GM21619 (cell line): Measurements from ENCODE around the gene PTPRN2.

Experiments used
- ATAC-seq: cut with Tn5 transposase; IDR thresholded peaks from one replicate; pipeline ENCODE4 v1.9.1; 2021; ENCODE audit not compliant: unreplicated experiment

PTPRN2 gene

DNA sequence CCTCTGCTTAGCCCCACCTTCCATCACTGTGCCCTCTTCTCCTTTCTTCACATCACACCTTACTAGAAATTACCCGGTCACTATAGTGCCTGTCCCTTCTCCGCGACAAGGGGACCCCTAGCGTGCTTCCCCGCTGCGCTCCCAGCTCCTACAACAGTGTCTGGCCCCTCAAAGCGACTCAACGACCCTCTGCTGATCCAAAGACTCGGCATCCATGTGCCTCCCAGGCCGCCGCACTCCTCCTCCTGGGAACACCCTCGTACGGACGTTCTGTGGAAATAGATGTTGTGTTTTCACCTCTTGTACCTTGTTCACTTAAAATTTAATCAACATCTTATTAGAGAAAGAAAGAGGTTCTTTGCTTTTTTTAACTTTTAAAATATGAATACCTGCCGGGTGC, 787.3 kb downstream of the PTPRN2 start:
- ATAC-seq: no peak

DNA sequence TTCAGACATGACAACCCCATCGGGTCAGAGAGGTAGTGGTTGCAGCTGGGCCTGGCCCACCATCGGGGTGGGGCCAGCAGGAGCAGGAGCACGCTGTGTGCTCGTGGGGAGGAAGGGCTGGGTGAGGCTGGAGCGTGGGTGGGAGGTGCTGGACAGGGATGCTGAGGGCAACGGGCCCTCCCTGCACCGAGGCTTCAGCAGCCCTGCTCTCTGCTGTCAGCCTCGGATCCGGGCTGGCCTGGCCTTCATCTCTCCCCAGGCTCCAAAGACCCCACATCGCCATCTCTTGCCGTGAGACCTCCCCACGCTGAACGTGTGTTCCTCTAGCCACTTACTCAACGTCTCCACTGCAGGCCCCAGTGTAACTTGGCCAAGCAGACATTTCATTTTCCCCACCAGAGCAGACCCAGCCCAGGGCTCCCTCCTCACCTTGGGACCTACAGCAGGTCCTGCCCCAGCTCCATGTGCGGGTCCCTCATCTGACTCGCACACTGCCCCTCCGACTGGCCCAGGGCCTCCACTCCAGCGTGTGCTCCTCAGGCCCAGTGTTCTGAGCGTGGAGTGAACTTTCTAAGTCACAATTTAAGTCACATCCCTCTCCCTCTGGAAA, 788.4 kb downstream of the PTPRN2 start:
- ATAC-seq: no peak

DNA sequence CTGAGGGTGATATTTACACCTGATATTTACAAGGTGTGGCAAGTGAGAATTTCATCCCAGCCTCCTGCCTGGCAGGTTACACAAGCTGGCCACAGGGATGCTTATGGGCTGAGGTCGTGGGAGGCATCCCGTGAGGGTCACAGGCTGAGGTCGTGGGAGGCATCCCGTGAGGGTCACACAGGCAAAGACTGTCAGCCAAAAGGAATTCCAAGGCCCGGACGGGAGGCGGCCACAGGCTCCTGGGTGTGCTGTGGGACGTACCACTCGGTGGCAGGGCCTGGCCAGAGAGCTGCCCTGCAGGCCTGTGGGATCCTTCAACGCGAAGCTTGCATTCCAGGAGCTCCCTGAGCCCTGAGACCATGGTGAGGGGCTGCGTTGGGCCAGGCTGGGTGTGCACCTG, 790.3 kb downstream of the PTPRN2 start:
- ATAC-seq: no peak

DNA sequence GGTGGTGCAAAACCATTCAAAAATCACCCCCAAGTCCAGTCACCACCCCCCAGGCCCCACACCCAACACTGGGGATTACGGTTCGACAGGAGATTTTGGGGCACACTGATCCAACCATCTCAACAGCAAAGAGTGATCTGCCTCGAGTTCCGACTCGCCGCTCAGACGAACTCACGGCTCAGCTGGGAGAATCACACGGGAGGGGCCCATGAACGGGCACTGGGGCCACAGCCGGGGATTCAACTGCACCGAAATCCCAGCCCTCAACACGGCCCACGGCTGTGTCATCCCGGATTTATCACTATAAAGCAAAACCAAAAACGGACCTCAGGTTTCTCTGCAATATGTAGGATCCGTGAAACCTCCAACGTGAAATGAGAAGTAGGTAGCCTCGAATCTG, 790.8 kb downstream of the PTPRN2 start:
- ATAC-seq: no peak

DNA sequence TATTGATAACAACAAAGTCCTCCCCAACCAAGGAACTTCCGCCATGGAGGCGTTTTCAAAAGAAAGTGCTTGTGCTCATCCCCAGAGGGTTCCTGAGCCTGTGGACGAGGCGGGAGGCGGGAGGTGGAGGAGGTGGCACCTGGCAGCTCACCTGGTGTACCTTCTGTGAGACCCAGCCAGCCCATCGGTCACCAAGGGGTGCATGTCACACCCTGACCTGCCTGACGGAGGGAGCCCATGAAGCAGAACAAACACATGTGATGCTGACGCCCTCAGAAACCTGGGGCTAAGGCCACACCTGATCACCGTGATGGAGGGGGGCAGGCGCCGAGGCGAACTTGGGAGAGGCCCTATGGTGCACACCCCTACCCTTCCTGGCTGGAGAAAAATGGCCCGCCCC, 792.0 kb downstream of the PTPRN2 start:
- no peak for ATAC-seq

DNA sequence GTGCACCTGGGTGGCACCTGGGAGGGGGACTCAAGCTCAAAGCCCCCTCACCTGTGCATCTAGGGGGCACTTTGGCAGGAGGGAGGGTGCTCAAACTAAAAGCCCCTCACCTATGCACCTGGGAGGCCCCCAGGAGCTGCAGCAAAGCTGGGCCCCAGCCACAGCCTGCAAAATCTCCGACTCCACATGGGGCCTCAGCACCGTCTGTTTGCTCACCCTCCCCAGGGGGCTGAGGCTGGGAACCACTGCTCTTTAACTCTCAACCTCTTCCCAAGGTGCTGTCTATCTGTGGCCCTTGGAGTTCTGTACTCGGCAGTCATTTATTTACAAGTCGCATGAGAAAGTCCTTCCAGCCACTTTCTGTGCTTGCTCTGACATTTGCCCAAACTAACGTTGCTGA, 792.4 kb downstream of the PTPRN2 start:
- no peak for ATAC-seq

DNA sequence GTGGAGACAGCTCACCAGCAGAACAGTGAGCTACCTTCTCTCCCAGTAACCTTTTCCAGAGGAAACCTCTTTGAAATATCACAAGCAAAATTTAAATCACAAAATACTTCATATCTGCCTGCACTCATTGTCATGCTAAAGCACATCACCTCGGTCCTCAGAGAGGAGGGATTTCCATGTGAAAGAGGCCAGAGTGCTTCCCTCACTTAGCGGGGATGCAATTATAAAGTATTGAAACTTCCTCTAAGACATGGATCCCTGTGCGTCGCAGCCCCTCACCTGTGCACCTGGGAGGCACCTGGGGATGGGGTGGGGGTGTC, 792.9 kb downstream of the PTPRN2 start:
- no peak for ATAC-seq

DNA sequence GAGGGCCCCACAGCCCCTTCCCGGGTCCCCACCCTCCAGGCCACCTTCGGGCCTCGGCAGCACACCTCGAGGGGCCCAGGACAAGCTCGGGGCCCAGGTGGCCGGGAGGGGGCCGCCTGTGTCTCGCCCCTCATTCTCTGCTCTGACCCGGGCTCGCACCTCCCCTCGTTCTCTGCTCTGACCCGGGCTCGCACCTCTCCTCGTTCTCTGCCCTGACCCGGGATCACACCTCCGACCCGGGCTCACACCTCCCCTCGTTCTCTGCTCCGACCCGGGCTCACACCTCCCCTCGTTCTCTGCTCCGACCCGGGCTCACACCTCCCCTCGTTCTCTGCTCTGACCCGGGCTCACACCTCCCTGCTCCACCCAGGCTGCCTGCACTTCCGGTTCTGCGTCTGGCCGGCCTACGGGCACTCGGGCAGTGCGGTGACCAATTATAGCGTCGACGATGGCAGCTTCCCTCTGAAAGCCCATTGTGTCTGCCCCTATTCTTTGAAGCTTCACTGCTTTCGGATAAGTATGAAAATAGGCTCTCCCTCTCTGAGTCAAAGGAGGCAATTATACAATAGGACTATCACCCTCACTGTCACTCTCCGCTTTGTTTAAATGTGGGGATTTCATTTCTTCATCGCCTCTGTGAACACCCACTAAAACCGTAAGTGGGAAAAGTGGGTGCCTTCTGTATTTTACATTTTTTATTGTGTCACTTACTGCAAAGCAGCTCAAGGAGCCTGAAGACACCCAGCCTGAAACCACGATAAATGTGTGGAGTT, 793.5 kb downstream of the PTPRN2 start:
- ATAC-seq: no peak

DNA sequence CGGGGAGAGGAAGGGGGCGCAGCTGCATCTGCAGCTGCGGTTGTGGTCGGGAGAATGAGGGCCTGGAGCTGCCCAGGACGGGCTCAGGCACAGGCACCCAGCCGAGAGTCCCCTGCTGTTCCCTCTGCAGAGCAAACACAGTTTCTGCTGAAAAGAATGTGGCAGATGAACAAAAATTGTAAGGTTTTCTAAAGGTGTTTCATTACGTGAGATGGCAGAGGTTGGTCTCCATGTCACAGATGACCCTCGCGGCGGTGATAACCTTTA, 794.6 kb downstream of the PTPRN2 start:
- no peak for ATAC-seq

DNA sequence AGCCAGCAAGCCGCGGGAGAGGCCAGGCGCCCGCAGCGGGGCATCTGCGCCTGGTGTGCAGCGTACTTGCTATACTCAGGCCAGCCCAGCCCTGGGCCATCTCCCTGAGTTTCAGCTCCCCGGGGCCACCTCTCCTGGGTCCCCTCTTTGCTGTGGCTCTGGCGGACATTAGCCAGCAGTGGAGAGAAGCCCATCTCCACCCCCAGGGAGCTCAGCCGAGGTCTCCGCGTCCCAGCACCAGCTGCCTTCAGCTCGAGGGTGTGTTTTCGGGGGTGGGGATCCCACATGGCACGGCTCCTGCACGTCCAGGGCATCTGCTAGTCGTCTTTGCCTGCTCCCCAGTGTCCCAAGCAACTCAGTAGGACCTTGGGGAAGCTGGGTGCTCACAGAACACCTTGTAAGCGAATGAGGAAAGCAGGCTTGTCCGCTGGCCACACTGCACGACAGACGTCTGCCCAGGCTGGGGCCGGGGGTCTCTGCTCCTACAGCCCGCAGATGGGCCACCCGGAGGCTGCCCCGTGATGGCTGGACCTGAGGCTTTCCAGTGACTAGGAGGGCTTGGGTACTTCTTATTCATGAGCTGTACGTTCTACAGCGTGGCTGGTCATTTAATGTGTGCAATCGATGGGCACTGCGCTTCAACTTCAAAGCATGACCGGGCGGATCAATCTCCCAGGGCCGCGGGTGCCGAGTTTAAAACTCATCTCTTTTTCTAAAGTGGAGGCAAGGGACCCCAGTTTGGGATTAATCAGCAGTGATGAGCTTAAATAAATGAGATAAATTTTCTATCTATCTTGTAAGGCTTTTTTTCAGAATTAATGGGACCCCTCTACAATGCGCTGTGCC, 795.2 kb downstream of the PTPRN2 start:
- no peak for ATAC-seq

DNA sequence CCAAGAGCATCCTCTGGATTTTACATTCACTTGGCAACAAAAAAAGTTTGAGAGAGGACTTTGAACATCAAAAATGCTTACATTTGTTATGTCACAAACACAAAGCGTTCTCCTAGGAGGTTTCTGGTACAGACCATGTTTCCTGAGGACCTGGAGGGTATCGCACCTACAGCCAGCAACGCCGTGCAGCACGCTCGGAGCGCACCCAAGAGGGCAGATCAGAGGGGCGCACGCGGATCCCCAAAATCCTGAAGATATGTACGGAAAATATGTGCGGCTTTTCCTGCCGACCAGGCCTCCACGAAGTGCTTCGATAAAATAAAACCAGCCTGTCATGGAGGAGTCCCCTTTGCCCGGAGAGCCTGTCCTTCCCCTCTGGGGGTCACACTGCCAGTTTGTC, 796.0 kb downstream of the PTPRN2 start:
- ATAC-seq: no peak

DNA sequence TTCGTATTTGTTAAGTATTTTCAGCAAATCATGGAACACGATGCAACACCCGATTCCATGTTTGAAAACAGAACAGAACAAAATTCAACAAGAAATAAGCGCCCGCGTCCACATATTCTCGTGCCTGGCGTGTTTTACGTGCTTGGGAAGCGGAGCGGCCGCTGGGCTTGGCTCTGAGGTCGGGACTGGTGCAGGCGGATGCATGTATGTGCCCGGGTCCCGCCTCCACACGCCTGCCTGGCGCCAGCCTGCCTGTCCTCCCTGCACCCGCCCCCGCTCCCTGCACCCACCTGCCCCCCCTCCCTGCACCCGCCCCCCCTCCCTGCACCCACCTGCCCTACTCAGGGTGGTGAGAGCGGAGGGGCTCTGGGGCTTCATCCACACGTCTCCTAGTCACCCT, 796.4 kb downstream of the PTPRN2 start:
- ATAC-seq: no peak

DNA sequence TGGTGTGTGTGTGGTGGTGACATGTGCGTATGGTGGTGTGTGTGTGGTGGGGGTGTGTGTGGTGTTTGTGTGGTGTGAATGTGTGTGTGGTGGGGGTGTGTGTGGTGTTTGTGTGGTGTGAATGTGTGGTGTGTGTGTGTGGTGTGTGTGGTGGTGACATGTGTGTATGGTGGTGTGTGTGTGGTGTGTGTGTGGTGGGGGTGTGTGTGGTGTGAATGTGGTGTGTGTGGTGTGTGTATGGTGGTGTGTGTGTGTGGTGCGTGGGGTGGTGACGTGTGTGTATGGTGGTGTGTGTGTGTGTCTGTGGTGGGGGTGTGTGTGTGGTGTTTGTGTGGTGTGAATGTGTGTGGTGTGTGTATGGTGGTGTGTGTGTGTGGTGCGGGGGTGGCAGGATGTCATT, 797.7 kb downstream of the PTPRN2 start:
- no peak for ATAC-seq

DNA sequence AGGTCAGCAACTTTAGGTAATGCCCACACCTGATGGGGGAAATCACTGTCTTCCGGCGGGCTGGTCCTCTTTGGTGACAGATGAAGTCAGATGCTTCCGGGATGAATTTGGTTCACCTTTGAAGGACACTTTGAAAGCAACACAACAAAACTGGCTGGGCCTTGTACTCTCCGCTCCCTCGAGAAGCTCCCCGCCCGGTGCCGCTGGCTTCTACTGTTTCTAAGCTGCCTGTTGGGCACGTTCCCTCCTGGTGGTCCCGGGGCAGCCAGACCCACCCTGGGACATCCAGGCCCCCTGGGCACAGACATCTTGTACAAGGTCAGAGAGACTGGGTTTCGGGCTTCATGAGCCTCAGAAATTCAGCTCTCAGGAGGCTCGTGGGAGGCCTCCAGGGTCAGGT, 798.5 kb downstream of the PTPRN2 start:
- no peak for ATAC-seq

DNA sequence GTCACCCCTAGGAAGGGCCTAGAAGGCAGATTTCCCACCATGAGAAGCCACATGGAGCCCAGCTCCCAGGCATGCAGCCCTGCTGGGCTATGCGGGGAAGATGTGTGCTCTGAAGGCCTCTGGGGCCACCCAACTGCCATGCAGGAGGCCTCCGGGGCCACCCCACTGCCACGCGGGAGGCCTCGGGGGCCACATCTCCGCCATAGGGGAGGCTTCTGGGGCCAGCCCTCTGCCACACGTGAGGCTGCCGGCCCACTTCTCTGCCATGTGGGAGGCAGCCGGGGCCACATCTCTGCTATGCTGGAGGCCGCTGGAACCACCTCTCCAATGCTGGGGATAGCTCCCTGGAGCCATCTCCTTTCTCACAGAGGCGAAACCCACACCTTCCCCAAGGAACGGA, 799.0 kb downstream of the PTPRN2 start:
- no peak for ATAC-seq

DNA sequence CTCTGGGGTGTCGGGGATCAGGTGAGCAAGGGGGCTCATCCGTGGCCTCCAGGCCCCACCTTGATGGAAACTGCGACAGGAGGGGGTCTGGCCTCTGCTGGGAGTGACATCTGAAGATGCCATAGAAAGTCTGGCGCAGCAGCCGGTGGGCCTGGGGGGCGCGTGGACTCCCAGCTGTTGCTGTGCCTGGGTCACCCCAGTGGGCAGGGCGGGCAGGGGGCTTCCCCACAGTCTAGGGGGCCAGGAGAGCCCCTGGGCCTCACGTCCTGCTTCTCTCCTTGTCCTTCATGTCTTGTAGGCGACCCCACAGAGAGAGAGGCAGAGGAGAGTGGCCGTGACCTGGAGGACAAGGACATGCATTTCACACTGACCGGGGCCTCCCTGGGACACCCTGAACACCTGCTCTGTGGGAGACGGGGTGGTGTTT, 800.3 kb downstream of the PTPRN2 start:
- no peak for ATAC-seq

DNA sequence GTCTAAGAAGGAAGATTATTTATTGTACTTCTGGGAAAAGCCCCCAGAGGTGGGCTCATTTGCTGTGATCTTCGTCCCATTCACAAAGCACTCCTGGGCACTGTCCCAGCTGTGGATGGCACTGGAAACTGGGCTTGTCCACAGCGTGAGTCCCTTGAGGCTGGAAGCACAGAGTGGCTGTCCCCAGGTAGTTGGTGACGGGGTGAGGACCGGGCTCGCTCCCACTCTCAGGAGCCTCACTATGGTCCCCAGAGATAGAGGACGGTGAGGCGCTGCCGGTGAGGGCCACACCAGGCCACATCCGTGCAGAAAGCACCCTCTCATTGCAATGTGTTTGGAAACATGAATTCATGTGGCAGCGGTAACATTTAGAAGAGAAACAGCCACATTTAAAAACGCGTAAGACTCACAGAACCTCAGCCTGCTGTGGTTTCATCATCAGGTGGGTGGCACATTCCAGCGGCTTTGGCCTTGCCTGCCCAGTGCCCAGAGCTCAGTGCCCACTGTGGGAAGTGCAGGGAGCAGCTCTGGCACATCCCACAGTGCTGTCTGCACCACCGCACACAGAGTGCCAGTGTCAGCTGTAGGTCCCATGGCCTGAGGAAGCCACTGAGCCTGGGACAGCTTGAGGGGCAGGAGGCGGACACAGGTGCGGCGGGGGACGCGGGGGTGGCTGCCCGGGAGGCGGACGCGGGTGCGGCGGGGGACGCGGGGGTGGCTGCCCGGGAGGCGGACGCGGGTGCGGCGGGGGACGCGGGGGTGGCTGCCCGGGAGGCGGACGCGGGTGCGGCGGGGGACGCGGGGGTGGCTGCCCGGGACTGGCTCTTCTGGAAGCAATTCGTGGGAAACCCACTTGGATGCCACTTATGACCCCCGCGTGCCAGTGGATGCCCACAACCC, 801.0 kb downstream of the PTPRN2 start:
- no peak for ATAC-seq

DNA sequence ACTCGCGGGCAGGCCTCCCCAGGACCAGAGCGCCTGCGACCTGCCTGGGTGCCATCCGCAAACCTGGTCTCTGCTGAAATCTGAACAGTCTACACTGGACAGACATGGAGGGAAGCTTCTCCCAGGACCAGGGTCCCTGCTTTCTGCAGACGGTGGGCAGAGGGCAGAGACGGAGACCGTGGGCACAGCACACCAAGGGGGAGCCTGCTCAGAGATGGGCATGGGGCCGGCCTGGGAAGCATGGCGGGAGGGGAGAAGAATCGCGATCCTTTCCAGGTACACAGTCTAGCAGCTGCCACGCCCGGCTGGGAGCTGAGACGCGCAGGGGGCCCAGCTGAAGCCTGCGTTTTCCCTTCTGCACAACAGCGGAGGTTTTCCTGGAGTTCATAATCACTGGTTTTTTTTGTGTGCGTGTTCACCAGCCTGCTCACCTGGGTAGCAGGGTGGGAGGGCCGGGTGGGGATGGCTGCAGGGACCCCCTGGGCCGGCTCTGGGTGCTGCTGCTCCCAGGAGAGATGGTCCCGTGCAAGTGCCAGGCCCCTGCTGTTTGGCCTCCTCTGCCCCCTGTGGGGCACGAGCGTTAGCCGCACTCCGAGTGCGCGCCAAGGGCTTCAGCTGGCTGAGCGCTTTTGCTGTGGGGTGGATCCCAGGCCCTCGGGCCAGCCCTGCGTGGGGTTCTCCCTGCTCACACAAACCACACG, 802.0 kb downstream of the PTPRN2 start:
- no peak for ATAC-seq

DNA sequence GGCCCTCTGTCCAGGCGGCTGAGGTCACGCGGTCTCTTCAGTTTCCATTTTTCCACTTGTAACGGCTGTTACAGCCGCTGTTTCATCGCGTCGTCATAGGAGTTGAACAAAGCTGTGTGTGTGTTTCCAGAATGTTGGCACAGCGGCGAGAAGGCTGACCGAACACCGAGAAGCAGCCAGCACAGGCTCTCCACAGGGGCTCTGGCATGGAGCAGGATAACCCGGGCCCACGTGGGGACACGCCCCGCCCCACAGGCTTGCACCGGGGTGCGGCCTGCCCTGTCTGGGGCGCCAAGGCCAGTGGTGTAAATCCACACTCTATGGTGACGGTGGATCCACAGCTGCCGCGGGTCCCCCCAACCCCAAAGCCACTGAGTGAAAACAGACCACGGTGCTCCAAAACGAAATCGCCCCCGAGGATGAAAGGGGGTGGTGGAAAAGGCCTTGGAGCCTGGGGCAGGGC, 802.6 kb downstream of the PTPRN2 start:
- no peak for ATAC-seq

DNA sequence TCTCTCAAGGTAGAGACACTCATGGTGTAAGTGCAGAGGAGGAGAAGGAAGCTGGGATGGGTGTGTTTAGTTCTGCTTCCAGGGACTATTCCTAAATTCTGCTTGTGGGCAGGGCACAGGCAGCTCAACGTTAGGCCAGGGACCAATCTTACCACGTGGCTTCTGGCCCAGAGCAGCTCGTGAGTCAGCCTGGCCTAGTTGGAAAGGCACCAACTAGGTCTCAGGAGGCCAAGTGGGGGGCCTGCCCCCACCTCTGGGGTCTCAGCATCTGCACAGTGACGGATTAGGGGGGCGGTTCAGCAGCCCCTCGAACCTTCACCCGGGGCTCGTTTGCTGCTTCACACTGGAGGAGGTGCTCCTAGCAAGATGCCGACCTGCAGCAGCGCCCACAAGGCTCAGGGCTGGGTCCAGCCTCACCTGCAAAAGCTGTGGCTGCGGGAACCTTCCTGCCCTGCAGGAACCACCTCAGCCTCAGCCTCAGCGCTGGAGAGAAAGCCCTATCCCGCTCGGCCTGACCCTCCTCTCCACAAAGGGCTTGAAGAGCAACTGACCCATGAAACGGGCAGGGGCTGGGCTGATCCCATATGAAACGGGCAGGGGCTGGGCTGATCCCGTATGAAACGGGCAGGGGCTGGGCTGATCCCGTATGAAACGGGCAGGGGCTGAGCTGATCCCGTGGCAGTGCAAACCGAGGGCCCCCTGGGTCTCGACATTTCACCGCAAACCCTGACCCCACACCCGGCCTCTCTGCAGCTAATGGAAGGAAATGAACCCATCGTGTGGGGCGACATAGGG, 803.4 kb downstream of the PTPRN2 start:
- no peak for ATAC-seq
